Measurements from ENCODE around the gene NFS1.
"Not testable (repeated sequence)": the region's sequence is repeated elsewhere in the genome, so short reads cannot be mapped to it uniquely, and the experiment has no call there.

Gene NFS1

GRCh38 chr20:35710884-35711587, 11.9 kb upstream of the NFS1 start:
- no peak for FAIRE-seq

GRCh38 chr20:35710039-35710438, 10.9 kb upstream of the NFS1 start:
- FAIRE-seq, result no peak
- no peak for DNase-seq (ENCODE audit: extremely low spot score, insufficient read length, low read depth)

More at GRCh38 chr20:35710884-35711587, 11.9 kb upstream of the NFS1 start:
- DNase-seq (ENCODE audit: extremely low spot score, insufficient read length, low read depth), result no peak

GRCh38 chr20:35709259-35709658, 10.1 kb upstream of the NFS1 start:
- DNase-seq (ENCODE audit: extremely low spot score, insufficient read length, low read depth) (no peak), FAIRE-seq (no peak)

GRCh38 chr20:35708502-35708901, 9.3 kb upstream of the NFS1 start:
- FAIRE-seq, result no peak
- no peak for DNase-seq (ENCODE audit: extremely low spot score, insufficient read length, low read depth)

- not testable (repeated sequence) for FAIRE-seq; DNase-seq (ENCODE audit: extremely low spot score, insufficient read length, low read depth)
Observed at GRCh38 chr20:35706591-35707529, 7.7 kb upstream of the NFS1 start.

GRCh38 chr20:35705894-35706293, 6.7 kb upstream of the NFS1 start:
- FAIRE-seq; DNase-seq (ENCODE audit: extremely low spot score, insufficient read length, low read depth): not testable (repeated sequence)

GRCh38 chr20:35704514-35705261, 5.5 kb upstream of the NFS1 start:
- no peak for FAIRE-seq
- DNase-seq (ENCODE audit: extremely low spot score, insufficient read length, low read depth), result no peak

GRCh38 chr20:35702824-35703695, 3.9 kb upstream of the NFS1 start:
- no peak for FAIRE-seq

GRCh38 chr20:35702051-35702823, 3.1 kb upstream of the NFS1 start:
- DNase-seq (ENCODE audit: extremely low spot score, insufficient read length, low read depth), result no peak

More at GRCh38 chr20:35702824-35703695, 3.9 kb upstream of the NFS1 start:
- DNase-seq (ENCODE audit: extremely low spot score, insufficient read length, low read depth), result no peak

GRCh38 chr20:35700625-35701148, 1.5 kb upstream of the NFS1 start:
- no peak for FAIRE-seq

More at GRCh38 chr20:35702051-35702823, 3.1 kb upstream of the NFS1 start:
- no peak for FAIRE-seq

GRCh38 chr20:35699957-35700624, 939 bp upstream of the NFS1 start:
- no peak for FAIRE-seq
- DNase-seq (ENCODE audit: extremely low spot score, insufficient read length, low read depth), result no peak

More at GRCh38 chr20:35700625-35701148, 1.5 kb upstream of the NFS1 start:
- no peak for DNase-seq (ENCODE audit: extremely low spot score, insufficient read length, low read depth)

- FAIRE-seq (no peak), DNase-seq (ENCODE audit: extremely low spot score, insufficient read length, low read depth) (no peak)
Observed at GRCh38 chr20:35698298-35699126, 640 bp downstream of the NFS1 start.

- FAIRE-seq (no peak), DNase-seq (ENCODE audit: extremely low spot score, insufficient read length, low read depth) (no peak)
Observed at GRCh38 chr20:35697696-35698297, 1.4 kb downstream of the NFS1 start.

GRCh38 chr20:35695978-35696377, 3.2 kb downstream of the NFS1 start:
- DNase-seq (ENCODE audit: extremely low spot score, insufficient read length, low read depth) (no peak), FAIRE-seq (no peak)

- DNase-seq (ENCODE audit: extremely low spot score, insufficient read length, low read depth) (no peak), FAIRE-seq (no peak)
Observed at GRCh38 chr20:35695245-35695749, 3.9 kb downstream of the NFS1 start.

- FAIRE-seq (no peak), DNase-seq (ENCODE audit: extremely low spot score, insufficient read length, low read depth) (no peak)
Observed at GRCh38 chr20:35690265-35690664, 8.9 kb downstream of the NFS1 start.

All from GM18507 (cell line).